ENCODE results near the gene YPEL5. TPM values are rescaled to one million over a fixed set of nuclear protein-coding genes. Genes with fewer than 3 reads are reported as not detected.

YPEL5 gene
- total RNA-seq, 1 experiment from 2014 or later: 62.5 TPM

DNA sequence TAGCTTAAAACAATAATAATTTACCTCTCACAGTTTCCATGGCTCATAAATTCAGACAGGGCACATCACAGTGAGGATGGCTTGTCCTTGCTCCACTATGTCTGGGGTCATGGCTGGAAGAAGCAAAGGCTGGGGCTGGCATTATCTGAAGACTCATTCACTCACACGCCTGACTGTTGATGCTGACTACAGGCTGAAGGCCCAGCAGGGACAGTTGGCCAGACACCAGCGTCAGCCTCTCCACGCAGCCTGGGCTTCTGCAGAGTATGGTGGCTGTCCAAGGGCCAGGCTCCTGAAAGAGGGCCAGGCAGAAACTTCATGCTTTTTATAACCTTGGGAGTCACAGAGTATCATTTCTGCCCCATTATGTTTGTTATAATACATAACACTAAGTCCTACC is 33.4 kb downstream of the YPEL5 start:
- ChIA-PET CTCF (interaction anchor here (0.6 to 6.1 kb wide), 7 partner anchors 15 to 533 kb away, joined by 3 to 77 read pairs (median 3); no protein-coding TSS in a partner anchor), POLR2A (interaction anchor here (0.8 to 1.9 kb wide), 3 partner anchors 16 to 32 kb away, joined by 3 to 5 read pairs (median 4); no protein-coding TSS in a partner anchor)
- H3K27ac Mint-ChIP-seq (ENCODE audit: low read depth, unreplicated experiment): peak overlapping the region; percentile 87
- no TSS peak for BruUV-seq (replicated peaks)
- H3K4me1 Mint-ChIP-seq (ENCODE audit: insufficient read depth, unreplicated experiment): peaks cover 37% of the 10 kb centered on the region
- H3K36me3 Mint-ChIP-seq (ENCODE audit: insufficient read depth, unreplicated experiment): no peaks in the 10 kb centered on the region
- no peaks in the 10 kb centered on the region for H3K9me3 Mint-ChIP-seq (ENCODE audit: unreplicated experiment)
- intact Hi-C loops (cut with micrococcal nuclease): no loop called here
- no peak overlapping the region for H3K4me3 Mint-ChIP-seq (ENCODE audit: unreplicated experiment)
- H3K27me3 Mint-ChIP-seq (ENCODE audit: insufficient read depth, unreplicated experiment): no peaks in the 10 kb centered on the region
- no peak for DNase-seq (ENCODE audit: unreplicated experiment)
- TF ChIP-seq, protein P1, sequence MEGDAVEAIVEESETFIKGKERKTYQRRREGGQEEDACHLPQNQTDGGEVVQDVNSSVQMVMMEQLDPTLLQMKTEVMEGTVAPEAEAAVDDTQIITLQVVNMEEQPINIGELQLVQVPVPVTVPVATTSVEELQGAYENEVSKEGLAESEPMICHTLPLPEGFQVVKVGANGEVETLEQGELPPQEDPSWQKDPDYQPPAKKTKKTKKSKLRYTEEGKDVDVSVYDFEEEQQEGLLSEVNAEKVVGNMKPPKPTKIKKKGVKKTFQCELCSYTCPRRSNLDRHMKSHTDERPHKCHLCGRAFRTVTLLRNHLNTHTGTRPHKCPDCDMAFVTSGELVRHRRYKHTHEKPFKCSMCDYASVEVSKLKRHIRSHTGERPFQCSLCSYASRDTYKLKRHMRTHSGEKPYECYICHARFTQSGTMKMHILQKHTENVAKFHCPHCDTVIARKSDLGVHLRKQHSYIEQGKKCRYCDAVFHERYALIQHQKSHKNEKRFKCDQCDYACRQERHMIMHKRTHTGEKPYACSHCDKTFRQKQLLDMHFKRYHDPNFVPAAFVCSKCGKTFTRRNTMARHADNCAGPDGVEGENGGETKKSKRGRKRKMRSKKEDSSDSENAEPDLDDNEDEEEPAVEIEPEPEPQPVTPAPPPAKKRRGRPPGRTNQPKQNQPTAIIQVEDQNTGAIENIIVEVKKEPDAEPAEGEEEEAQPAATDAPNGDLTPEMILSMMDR (IDR thresholded peaks at IDR 0.05; ENCODE audit: unreplicated experiment): no peak

DNA sequence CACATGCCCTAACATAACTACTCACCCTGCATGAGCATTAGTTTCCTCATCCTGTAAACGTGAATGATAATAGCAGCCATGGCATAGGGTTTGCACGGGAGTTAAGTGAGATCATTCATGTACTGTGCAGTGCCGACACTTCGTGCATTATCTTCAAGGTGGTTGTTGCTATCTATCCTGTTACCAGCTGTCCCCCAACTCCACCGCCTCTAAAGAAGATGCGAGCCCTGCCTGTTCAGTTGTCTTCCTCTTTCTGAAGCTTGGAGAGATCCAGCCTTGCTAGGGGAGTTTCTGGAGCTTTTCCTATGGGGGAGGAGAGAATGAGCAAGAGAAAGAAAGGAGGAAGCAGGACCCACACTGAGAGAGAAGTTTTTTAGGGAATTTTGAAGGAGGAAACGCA is 34.4 kb downstream of the YPEL5 start:
- no peak overlapping the region for H3K4me3 Mint-ChIP-seq (ENCODE audit: unreplicated experiment)
- H3K4me1 Mint-ChIP-seq (ENCODE audit: insufficient read depth, unreplicated experiment): peaks cover 45% of the 10 kb centered on the region
- H3K27ac Mint-ChIP-seq (ENCODE audit: low read depth, unreplicated experiment): peak overlapping the region; percentile 63
- ChIA-PET POLR2A (interaction anchor here (1.1 to 1.9 kb wide), 2 partner anchors 17 to 33 kb away, joined by 3 to 5 read pairs; no protein-coding TSS in a partner anchor), CTCF (interaction anchor here (0.8 to 6.1 kb wide), 5 partner anchors 16 to 530 kb away, joined by 4 to 77 read pairs (median 16); no protein-coding TSS in a partner anchor)
- intact Hi-C loops (cut with micrococcal nuclease): no loop called here
- TF ChIP-seq, protein P1 (IDR thresholded peaks at IDR 0.05; ENCODE audit: unreplicated experiment): no peak
- no peaks in the 10 kb centered on the region for H3K27me3 Mint-ChIP-seq (ENCODE audit: insufficient read depth, unreplicated experiment)
- peaks cover 2% of the 10 kb centered on the region for H3K36me3 Mint-ChIP-seq (ENCODE audit: insufficient read depth, unreplicated experiment)
- no peak for DNase-seq (ENCODE audit: unreplicated experiment)
- no peaks in the 10 kb centered on the region for H3K9me3 Mint-ChIP-seq (ENCODE audit: unreplicated experiment)
- BruUV-seq (replicated peaks): no TSS peak

DNA sequence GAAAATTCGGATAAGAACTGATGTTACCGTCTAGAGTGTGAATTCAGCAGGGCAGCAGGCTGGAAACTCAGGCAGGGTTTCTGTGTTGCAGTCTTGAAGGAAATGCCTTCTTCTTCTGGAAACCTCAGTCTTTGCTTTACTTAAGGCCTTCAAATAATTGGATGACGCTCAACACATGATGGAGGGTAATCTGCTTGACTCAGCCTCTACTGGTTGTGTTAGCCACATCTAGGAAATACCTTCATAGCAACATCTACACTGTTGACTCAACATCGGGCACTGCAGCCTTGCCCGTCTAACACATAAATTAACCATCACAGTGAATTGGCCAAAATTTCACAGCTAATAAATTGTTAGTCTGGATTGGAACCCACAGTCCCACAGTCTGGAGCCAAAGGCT is 37.2 kb downstream of the YPEL5 start:
- Mint-ChIP-seq H3K27ac (ENCODE audit: low read depth, unreplicated experiment) (peak overlapping the region; percentile 97), H3K4me1 (ENCODE audit: insufficient read depth, unreplicated experiment) (peaks cover 29% of the 10 kb centered on the region), H3K9me3 (ENCODE audit: unreplicated experiment) (no peaks in the 10 kb centered on the region), H3K36me3 (ENCODE audit: insufficient read depth, unreplicated experiment) (peaks cover 6% of the 10 kb centered on the region), H3K4me3 (ENCODE audit: unreplicated experiment) (no peak overlapping the region), H3K27me3 (ENCODE audit: insufficient read depth, unreplicated experiment) (no peaks in the 10 kb centered on the region)
- POLR2A ChIA-PET: interaction anchor here (1.1 to 1.7 kb wide), 3 partner anchors 19 to 45 kb away, joined by 3 to 7 read pairs (median 4); partner anchors contain the start of gene YPEL5
- BruUV-seq (replicated peaks): no TSS peak
- no peak for DNase-seq (ENCODE audit: unreplicated experiment)
- CTCF ChIA-PET: interaction anchor here (0.6 to 2.2 kb wide), 9 partner anchors 11 to 527 kb away, joined by 3 to 17 read pairs (median 5); no protein-coding TSS in a partner anchor
- intact Hi-C loops (cut with micrococcal nuclease): no loop called here
- TF ChIP-seq, protein P1 (IDR thresholded peaks at IDR 0.05; ENCODE audit: unreplicated experiment): no peak

DNA sequence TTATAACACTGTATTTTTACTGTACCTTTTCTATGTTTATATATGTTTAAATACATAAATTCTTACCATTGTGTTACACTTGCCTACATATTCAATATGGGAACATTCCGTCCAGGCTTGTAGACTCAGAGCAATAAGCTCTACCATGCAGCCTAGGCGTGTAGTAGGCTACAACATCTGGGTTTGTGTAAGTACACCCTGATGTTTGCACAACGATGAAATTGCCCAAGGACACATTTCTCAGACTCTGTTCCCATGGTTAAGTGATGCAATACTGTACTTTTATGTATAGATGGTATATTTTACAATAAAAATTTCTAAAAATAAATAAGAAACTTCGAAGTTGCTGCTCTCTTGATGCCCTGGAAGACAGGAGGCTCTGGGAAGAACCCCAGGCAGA is 38.4 kb downstream of the YPEL5 start:
- CTCF ChIA-PET: interaction anchor here (1.0 to 2.2 kb wide), 7 partner anchors 20 to 526 kb away, joined by 3 to 17 read pairs (median 6); no protein-coding TSS in a partner anchor

More for the DNA sequence above, 38.4 kb downstream of the YPEL5 start:
- no TSS peak for BruUV-seq (replicated peaks)
- Mint-ChIP-seq H3K4me3 (ENCODE audit: unreplicated experiment) (no peak overlapping the region), H3K36me3 (ENCODE audit: insufficient read depth, unreplicated experiment) (peaks cover 6% of the 10 kb centered on the region), H3K27me3 (ENCODE audit: insufficient read depth, unreplicated experiment) (no peaks in the 10 kb centered on the region), H3K9me3 (ENCODE audit: unreplicated experiment) (no peaks in the 10 kb centered on the region), H3K4me1 (ENCODE audit: insufficient read depth, unreplicated experiment) (peaks cover 20% of the 10 kb centered on the region), H3K27ac (ENCODE audit: low read depth, unreplicated experiment) (peak overlapping the region; percentile 97)
- TF ChIP-seq, protein P1 (IDR thresholded peaks at IDR 0.05; ENCODE audit: unreplicated experiment): no peak
- POLR2A ChIA-PET: interaction anchor here (0.7 to 1.7 kb wide), 4 partner anchors 21 to 46 kb away, joined by 3 to 7 read pairs (median 4); partner anchors contain the start of gene YPEL5
- intact Hi-C loops (cut with micrococcal nuclease): no loop called here
- peak; percentile 96 for DNase-seq (ENCODE audit: unreplicated experiment)
